PC-9 (cell line): Measurements from ENCODE around the gene PCNX1.

Source experiments
- EZH2 ChIP-seq: fragments of 200-600 bp; sonication (generic); IDR thresholded peaks from 2 replicates; pipeline ENCODE4 v1.8.0; 2017; ENCODE audit warnings: antibody characterized with exemption, low read depth
- TF ChIP-seq, protein P1 (sequence below): fragments of 200-600 bp; sonication (generic); conservative IDR thresholded peaks from 2 replicates; pipeline ENCODE4 v1.6.1; 2017; ENCODE audit warnings: mixed run types, antibody characterized with exemption, mild to moderate bottlenecking, moderate library complexity

DNA sequence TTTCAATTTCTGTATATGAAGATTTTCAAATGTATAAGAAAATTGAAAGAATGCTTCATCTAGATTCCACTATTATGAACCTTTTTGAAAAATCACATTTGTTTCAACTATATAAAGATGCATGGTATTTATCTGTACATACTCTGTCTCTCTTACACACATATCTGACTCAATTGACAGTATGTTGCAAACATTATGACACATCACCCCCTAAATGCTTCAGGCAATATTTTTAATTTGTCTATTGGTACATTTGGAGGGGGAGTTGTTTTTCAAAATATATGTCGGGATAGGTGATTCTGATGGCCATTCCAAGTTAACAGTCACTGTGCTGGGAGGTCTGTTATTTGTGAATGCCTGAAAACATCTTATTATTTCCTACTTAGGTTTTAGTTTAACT, 14.4 kb downstream of the PCNX1 start:
- TF ChIP-seq, protein P1, sequence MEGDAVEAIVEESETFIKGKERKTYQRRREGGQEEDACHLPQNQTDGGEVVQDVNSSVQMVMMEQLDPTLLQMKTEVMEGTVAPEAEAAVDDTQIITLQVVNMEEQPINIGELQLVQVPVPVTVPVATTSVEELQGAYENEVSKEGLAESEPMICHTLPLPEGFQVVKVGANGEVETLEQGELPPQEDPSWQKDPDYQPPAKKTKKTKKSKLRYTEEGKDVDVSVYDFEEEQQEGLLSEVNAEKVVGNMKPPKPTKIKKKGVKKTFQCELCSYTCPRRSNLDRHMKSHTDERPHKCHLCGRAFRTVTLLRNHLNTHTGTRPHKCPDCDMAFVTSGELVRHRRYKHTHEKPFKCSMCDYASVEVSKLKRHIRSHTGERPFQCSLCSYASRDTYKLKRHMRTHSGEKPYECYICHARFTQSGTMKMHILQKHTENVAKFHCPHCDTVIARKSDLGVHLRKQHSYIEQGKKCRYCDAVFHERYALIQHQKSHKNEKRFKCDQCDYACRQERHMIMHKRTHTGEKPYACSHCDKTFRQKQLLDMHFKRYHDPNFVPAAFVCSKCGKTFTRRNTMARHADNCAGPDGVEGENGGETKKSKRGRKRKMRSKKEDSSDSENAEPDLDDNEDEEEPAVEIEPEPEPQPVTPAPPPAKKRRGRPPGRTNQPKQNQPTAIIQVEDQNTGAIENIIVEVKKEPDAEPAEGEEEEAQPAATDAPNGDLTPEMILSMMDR: no peak
- no peak for TF ChIP-seq EZH2
